ENCODE results near the gene LONP2. TPM values are rescaled to one million over a fixed set of nuclear protein-coding genes. Genes with fewer than 3 reads are reported as not detected.

Gene LONP2
- total and polyA plus RNA-seq, 7 experiments from 2014 or later = 37.8 to 124 (median 81.5) TPM

GRCh38 chr16:48321317-48322036, 77.4 kb downstream of the LONP2 start:
- Mint-ChIP-seq H3K9me3 (peaks cover 0 to 1% (median 0%) of the 10 kb centered on the region in 11 donors), H3K36me3 (peaks cover 5 to 26% (median 23%) of the 10 kb centered on the region in 5 donors), H3K27ac (peak overlapping the region in 1 of 9 donors; percentile 28), H3K27me3 (no peaks in the 10 kb centered on the region), H3K4me3 (no peak overlapping the region), H3K4me1 (peaks cover 21 to 71% (median 61%) of the 10 kb centered on the region in 7 donors)
- H3K36me3 ChIP-seq (ENCODE audit: control insufficient read depth in 2 of 3, insufficient read depth in 3 of 3, low read length in 3 of 3) = peaks cover 0 to 7% (median 0%) of the 10 kb centered on the region in 3 experiments
- no peak overlapping the region for H3K27ac ChIP-seq (ENCODE audit: low read depth, low read length)
- peaks cover 20 to 35% of the 10 kb centered on the region in 2 donors for H3K4me1 ChIP-seq (ENCODE audit: control insufficient read depth in 2 of 2, insufficient read depth in 2 of 2, low read length in 2 of 2)
- ChIA-PET CTCF (interaction anchor here (0.7 to 1.1 kb wide), 2 partner anchors 10 to 13 kb away, joined by 4 read pairs; no protein-coding TSS in a partner anchor), POLR2A (interaction anchor here (0.6 to 1.2 kb wide), 3 partner anchors 290 to 297 kb away, joined by 3 to 4 read pairs (median 3); no protein-coding TSS in a partner anchor)
- ATAC-seq (no peak), DNase-seq (no peak)
- no peak overlapping the region for H3K4me3 ChIP-seq (ENCODE audit: low read length)
- intact Hi-C loops (cut with micrococcal nuclease) = no loop called here
- H3K27me3 ChIP-seq (ENCODE audit: control insufficient read depth in 2 of 2, insufficient read depth in 2 of 2, low read length in 2 of 2) = no peaks in the 10 kb centered on the region
- no peaks in the 10 kb centered on the region for H3K9me3 ChIP-seq (ENCODE audit: control insufficient read depth in 2 of 3, low read length in 3 of 3)

GRCh38 chr16:48323783-48324775, 80.0 kb downstream of the LONP2 start:
- Histone ChIP-seq H3K4me1 (ENCODE audit: control insufficient read depth in 2 of 2, insufficient read depth in 2 of 2, low read length in 2 of 2) (peaks cover 6 to 10% of the 10 kb centered on the region in 2 donors), H3K27me3 (ENCODE audit: control insufficient read depth in 2 of 2, insufficient read depth in 2 of 2, low read length in 2 of 2) (no peaks in the 10 kb centered on the region), H3K4me3 (ENCODE audit: low read length) (no peak overlapping the region), H3K9me3 (ENCODE audit: control insufficient read depth in 2 of 3, low read length in 3 of 3) (no peaks in the 10 kb centered on the region), H3K36me3 (ENCODE audit: control insufficient read depth in 2 of 3, insufficient read depth in 3 of 3, low read length in 3 of 3) (peaks cover 0 to 7% (median 0%) of the 10 kb centered on the region in 3 experiments), H3K27ac (ENCODE audit: low read depth, low read length) (no peak overlapping the region)
- Mint-ChIP-seq H3K4me3 (no peak overlapping the region), H3K27ac (peak overlapping the region in 2 of 9 donors; percentile 0 to 25), H3K9me3 (no peaks in the 10 kb centered on the region), H3K4me1 (peaks cover 11 to 59% (median 45%) of the 10 kb centered on the region in 7 donors), H3K27me3 (no peaks in the 10 kb centered on the region), H3K36me3 (peaks cover 5 to 33% (median 26%) of the 10 kb centered on the region in 5 donors)
- ChIA-PET CTCF (no interaction called here), POLR2A (no interaction called here)
- intact Hi-C loops (cut with micrococcal nuclease) = no loop called here
- ATAC-seq (no peak), DNase-seq (no peak)

- Mint-ChIP-seq H3K4me3 (no peak overlapping the region), H3K36me3 (peaks cover 5 to 40% (median 27%) of the 10 kb centered on the region in 5 donors), H3K4me1 (peaks cover 12 to 58% (median 44%) of the 10 kb centered on the region in 7 donors), H3K27me3 (no peaks in the 10 kb centered on the region), H3K27ac (peak overlapping the region in 2 of 9 donors; percentile 29 to 38), H3K9me3 (no peaks in the 10 kb centered on the region)
- Histone ChIP-seq H3K27me3 (ENCODE audit: control insufficient read depth in 2 of 2, insufficient read depth in 2 of 2, low read length in 2 of 2) (no peaks in the 10 kb centered on the region), H3K36me3 (ENCODE audit: control insufficient read depth in 2 of 3, insufficient read depth in 3 of 3, low read length in 3 of 3) (peaks cover 0 to 7% (median 0%) of the 10 kb centered on the region in 3 experiments), H3K9me3 (ENCODE audit: control insufficient read depth in 2 of 3, low read length in 3 of 3) (no peaks in the 10 kb centered on the region), H3K4me1 (ENCODE audit: control insufficient read depth in 2 of 2, insufficient read depth in 2 of 2, low read length in 2 of 2) (no peaks in the 10 kb centered on the region), H3K4me3 (ENCODE audit: low read length) (no peak overlapping the region), H3K27ac (ENCODE audit: low read depth, low read length) (no peak overlapping the region)
- DNase-seq = no peak
- no peak for ATAC-seq
- CTCF ChIA-PET = interaction anchor here (0.7 kb wide), 1 partner anchor 26 kb away, joined by 3 read pairs; no protein-coding TSS in a partner anchor
- POLR2A ChIA-PET = no interaction called here
- intact Hi-C loops (cut with micrococcal nuclease) = no loop called here
Measured at GRCh38 chr16:48326915-48327314, 82.8 kb downstream of the LONP2 start.

GRCh38 chr16:48329138-48329537, 85.0 kb downstream of the LONP2 start:
- H3K4me3 Mint-ChIP-seq = no peak overlapping the region
- Histone ChIP-seq H3K9me3 (ENCODE audit: control insufficient read depth in 2 of 3, low read length in 3 of 3) (no peaks in the 10 kb centered on the region), H3K4me1 (ENCODE audit: control insufficient read depth in 2 of 2, insufficient read depth in 2 of 2, low read length in 2 of 2) (no peaks in the 10 kb centered on the region), H3K27me3 (ENCODE audit: control insufficient read depth in 2 of 2, insufficient read depth in 2 of 2, low read length in 2 of 2) (no peaks in the 10 kb centered on the region), H3K4me3 (ENCODE audit: low read length) (no peak overlapping the region), H3K36me3 (ENCODE audit: control insufficient read depth in 2 of 3, insufficient read depth in 3 of 3, low read length in 3 of 3) (peaks cover 0 to 14% (median 0%) of the 10 kb centered on the region in 3 experiments), H3K27ac (ENCODE audit: low read depth, low read length) (no peak overlapping the region)
- intact Hi-C loops (cut with micrococcal nuclease) = no loop called here
- ATAC-seq = no peak
- CTCF ChIA-PET = no interaction called here
- POLR2A ChIA-PET = no interaction called here
- no peaks in the 10 kb centered on the region for H3K9me3 Mint-ChIP-seq
- peaks cover 5 to 36% (median 17%) of the 10 kb centered on the region in 5 donors for H3K36me3 Mint-ChIP-seq
- H3K27ac Mint-ChIP-seq = peak overlapping the region in 1 of 9 donors; percentile 41
- DNase-seq = no peak
- H3K4me1 Mint-ChIP-seq = peaks cover 10 to 45% (median 32%) of the 10 kb centered on the region in 7 donors
- H3K27me3 Mint-ChIP-seq = no peaks in the 10 kb centered on the region

GRCh38 chr16:48330189-48330840, 86.2 kb downstream of the LONP2 start:
- peaks cover 0 to 20% (median 9%) of the 10 kb centered on the region in 3 experiments for H3K36me3 ChIP-seq (ENCODE audit: control insufficient read depth in 2 of 3, insufficient read depth in 3 of 3, low read length in 3 of 3)
- Mint-ChIP-seq H3K9me3 (no peaks in the 10 kb centered on the region), H3K4me1 (peaks cover 6 to 39% (median 32%) of the 10 kb centered on the region in 7 donors), H3K4me3 (peak overlapping the region in 1 of 10 donors; percentile 23), H3K27me3 (no peaks in the 10 kb centered on the region), H3K27ac (peak overlapping the region in 7 of 9 donors; percentile 0 to 76 (median 63)), H3K36me3 (peaks cover 6 to 39% (median 14%) of the 10 kb centered on the region in 5 donors)
- no peak overlapping the region for H3K4me3 ChIP-seq (ENCODE audit: low read length)
- ChIA-PET POLR2A (interaction anchor here (0.8 kb wide), 1 partner anchor 14 kb away, joined by 3 read pairs; no protein-coding TSS in a partner anchor), CTCF (no interaction called here)
- DNase-seq = no peak
- no peak overlapping the region for H3K27ac ChIP-seq (ENCODE audit: low read depth, low read length)
- intact Hi-C loops (cut with micrococcal nuclease) = no loop called here
- H3K4me1 ChIP-seq (ENCODE audit: control insufficient read depth in 2 of 2, insufficient read depth in 2 of 2, low read length in 2 of 2) = no peaks in the 10 kb centered on the region
- no peak for ATAC-seq
- H3K27me3 ChIP-seq (ENCODE audit: control insufficient read depth in 2 of 2, insufficient read depth in 2 of 2, low read length in 2 of 2) = no peaks in the 10 kb centered on the region
- no peaks in the 10 kb centered on the region for H3K9me3 ChIP-seq (ENCODE audit: control insufficient read depth in 2 of 3, low read length in 3 of 3)

GRCh38 chr16:48330841-48331192, 86.7 kb downstream of the LONP2 start:
- ATAC-seq (no peak), DNase-seq (no peak)
- peaks cover 4 to 40% (median 18%) of the 10 kb centered on the region in 5 donors for H3K36me3 Mint-ChIP-seq
- no peaks in the 10 kb centered on the region for H3K4me1 ChIP-seq (ENCODE audit: control insufficient read depth in 2 of 2, insufficient read depth in 2 of 2, low read length in 2 of 2)
- H3K27me3 ChIP-seq (ENCODE audit: control insufficient read depth in 2 of 2, insufficient read depth in 2 of 2, low read length in 2 of 2) = no peaks in the 10 kb centered on the region
- POLR2A ChIA-PET = interaction anchor here (0.7 to 0.8 kb wide), 2 partner anchors 15 to 29 kb away, joined by 3 to 4 read pairs; no protein-coding TSS in a partner anchor
- H3K9me3 Mint-ChIP-seq = no peaks in the 10 kb centered on the region
- CTCF ChIA-PET = interaction anchor here (0.7 kb wide), 1 partner anchor 295 kb away, joined by 4 read pairs; no protein-coding TSS in a partner anchor
- H3K4me3 ChIP-seq (ENCODE audit: low read length) = no peak overlapping the region
- no peak overlapping the region for H3K27ac ChIP-seq (ENCODE audit: low read depth, low read length)
- peaks cover 0 to 24% (median 9%) of the 10 kb centered on the region in 3 experiments for H3K36me3 ChIP-seq (ENCODE audit: control insufficient read depth in 2 of 3, insufficient read depth in 3 of 3, low read length in 3 of 3)
- intact Hi-C loops (cut with micrococcal nuclease) = no loop called here
- peak overlapping the region in 6 of 9 donors; percentile 0 to 76 (median 66) for H3K27ac Mint-ChIP-seq
- no peaks in the 10 kb centered on the region for H3K27me3 Mint-ChIP-seq
- peaks cover 6 to 37% (median 30%) of the 10 kb centered on the region in 7 donors for H3K4me1 Mint-ChIP-seq
- H3K9me3 ChIP-seq (ENCODE audit: control insufficient read depth in 2 of 3, low read length in 3 of 3) = no peaks in the 10 kb centered on the region
- H3K4me3 Mint-ChIP-seq = no peak overlapping the region

All from naive thymus-derived CD4-positive, alpha-beta T cell (primary cell).